HG03097 (cell line): Measurements from ENCODE around the gene BABAM2.

Source experiments
- ATAC-seq: cut with Tn5 transposase; IDR thresholded peaks from one replicate; pipeline ENCODE4 v1.9.1; 2021; ENCODE audit not compliant: unreplicated experiment, low FRiP score

BABAM2 gene

GRCh38 chr2:28175028-28175427 is 284.5 kb downstream of the BABAM2 start:
- no peak for ATAC-seq

- ATAC-seq = no peak
Observed at GRCh38 chr2:28178946-28179345, 288.4 kb downstream of the BABAM2 start.

- ATAC-seq = no peak
Observed at GRCh38 chr2:28181801-28182200, 291.3 kb downstream of the BABAM2 start.

GRCh38 chr2:28182348-28182747 is 291.8 kb downstream of the BABAM2 start:
- no peak for ATAC-seq

GRCh38 chr2:28185153-28185552 is 294.6 kb downstream of the BABAM2 start:
- no peak for ATAC-seq

GRCh38 chr2:28185891-28186290 is 295.4 kb downstream of the BABAM2 start:
- no peak for ATAC-seq

GRCh38 chr2:28187186-28187585 is 296.7 kb downstream of the BABAM2 start:
- ATAC-seq = no peak

- no peak for ATAC-seq
Observed at GRCh38 chr2:28188436-28188835, 297.9 kb downstream of the BABAM2 start.

GRCh38 chr2:28193630-28194403 is 303.3 kb downstream of the BABAM2 start:
- no peak for ATAC-seq

GRCh38 chr2:28199995-28200679 is 309.6 kb downstream of the BABAM2 start:
- ATAC-seq = no peak

GRCh38 chr2:28201671-28202180 is 311.2 kb downstream of the BABAM2 start:
- no peak for ATAC-seq

- ATAC-seq = no peak
Observed at GRCh38 chr2:28202719-28203118, 312.2 kb downstream of the BABAM2 start.

- ATAC-seq = no peak
Observed at GRCh38 chr2:28206762-28207161, 316.2 kb downstream of the BABAM2 start.

- ATAC-seq = no peak
Observed at GRCh38 chr2:28209261-28209691, 318.7 kb downstream of the BABAM2 start.

GRCh38 chr2:28209864-28210263 is 319.3 kb downstream of the BABAM2 start:
- ATAC-seq = no peak

- no peak for ATAC-seq
Observed at GRCh38 chr2:28210535-28210934, 320.0 kb downstream of the BABAM2 start.

GRCh38 chr2:28216331-28216730 is 325.8 kb downstream of the BABAM2 start:
- ATAC-seq = no peak

- no peak for ATAC-seq
Observed at GRCh38 chr2:28217042-28217740, 326.7 kb downstream of the BABAM2 start.

GRCh38 chr2:28219138-28219537 is 328.6 kb downstream of the BABAM2 start:
- no peak for ATAC-seq

GRCh38 chr2:28219758-28220368 is 329.3 kb downstream of the BABAM2 start:
- no peak for ATAC-seq
